C4-2B (cell line): ENCODE measurements around the gene PLEKHD1.

ENCODE experiments used
- H3K27ac ChIP-seq: fragments of 450-650 bp; 2 replicates; pipeline ENCODE4 v1.5.1; 2017
- CTCF ChIP-seq: fragments of 450-650 bp; conservative IDR thresholded peaks from 2 replicates; pipeline ENCODE4 v1.5.1; 2017; ENCODE audit warnings: mild to moderate bottlenecking
- ZFX ChIP-seq: fragments of 450-650 bp; IDR thresholded peaks from 2 replicates; pipeline ENCODE4 v1.6.1; 2017

The PLEKHD1 gene

GRCh38 chr14:69531135-69531534 is 46.6 kb downstream of the PLEKHD1 start:
- peak overlapping the region; percentile 61 for H3K27ac ChIP-seq
- TF ChIP-seq CTCF (no peak), ZFX (no peak)

- TF ChIP-seq CTCF, result no peak
- TF ChIP-seq ZFX, result no peak
Measured at GRCh38 chr14:69532561-69533340, 48.2 kb downstream of the PLEKHD1 start.

GRCh38 chr14:69535230-69535848 is 50.8 kb downstream of the PLEKHD1 start:
- H3K27ac ChIP-seq, result no peak overlapping the region
- peak; percentile 92 for TF ChIP-seq CTCF
- TF ChIP-seq ZFX, result no peak

More at GRCh38 chr14:69532561-69533340, 48.2 kb downstream of the PLEKHD1 start:
- H3K27ac ChIP-seq, result peak overlapping the region; percentile 36

GRCh38 chr14:69536971-69537370 is 52.4 kb downstream of the PLEKHD1 start:
- TF ChIP-seq ZFX (no peak), CTCF (no peak)
- H3K27ac ChIP-seq, result no peak overlapping the region

- no peak for TF ChIP-seq ZFX
- TF ChIP-seq CTCF, result no peak
- no peak overlapping the region for H3K27ac ChIP-seq
Measured at GRCh38 chr14:69537900-69538299, 53.4 kb downstream of the PLEKHD1 start.

GRCh38 chr14:69538766-69539165 is 54.2 kb downstream of the PLEKHD1 start:
- TF ChIP-seq CTCF (no peak), ZFX (no peak)
- no peak overlapping the region for H3K27ac ChIP-seq

GRCh38 chr14:69539631-69540410 is 55.3 kb downstream of the PLEKHD1 start:
- no peak overlapping the region for H3K27ac ChIP-seq
- TF ChIP-seq CTCF (no peak), ZFX (no peak)
